ENCODE results near the gene ADCY5.

DNA sequence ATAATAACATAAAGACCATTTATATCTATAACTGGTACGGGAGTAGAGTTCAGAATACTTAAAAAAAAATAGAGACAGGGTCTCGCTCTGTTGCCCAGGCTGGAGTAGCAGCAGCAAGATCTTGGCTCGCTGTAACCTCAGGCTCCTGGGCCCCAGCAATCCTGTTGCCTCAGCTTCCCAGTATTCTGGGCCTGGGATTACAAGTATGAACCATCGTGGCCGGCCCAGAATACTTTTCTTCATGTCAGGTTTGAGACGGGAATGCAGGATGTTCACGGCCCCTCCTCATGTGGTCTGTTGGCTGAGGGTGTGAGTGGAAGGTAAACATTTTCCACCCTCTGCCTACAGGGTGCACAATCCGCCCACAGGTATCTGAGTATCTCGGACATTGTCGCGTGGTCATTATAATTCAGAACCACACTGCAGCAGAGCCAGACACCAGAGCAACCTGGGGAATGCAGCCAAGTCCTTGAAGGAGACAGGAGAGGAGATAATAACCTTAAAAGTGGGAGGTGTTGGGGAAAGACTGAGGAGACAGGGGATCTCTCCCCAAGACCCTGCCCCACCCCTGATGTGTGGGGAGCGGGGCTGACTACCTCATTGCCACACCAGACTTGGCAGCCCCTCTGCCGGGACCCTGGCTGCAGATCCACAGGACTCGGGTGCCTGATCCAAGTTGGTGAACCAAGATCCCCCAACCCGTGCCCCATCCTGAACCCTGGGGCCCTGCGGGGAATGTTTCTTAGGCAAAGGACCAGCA, 106.8 kb downstream of the ADCY5 start:
- no peak for TF ChIP-seq KDM5A (IDR thresholded peaks at IDR 0.05)
- no peak for TF ChIP-seq CTCF (IDR thresholded peaks at IDR 0.05)
- TF ChIP-seq POLR2A (IDR thresholded peaks at IDR 0.05; ENCODE audit: low read length) = no peak

Measured in A549 (cell line).